ENCODE data around the gene TMEM235. TPM values are rescaled to one million over a fixed set of nuclear protein-coding genes. Genes with fewer than 3 reads are reported as not detected.

TMEM235 gene
- total and polyA plus RNA-seq, 9 of the 15 experiments (the other 6 are each of a cell fraction or from before 2014, with no cell fraction given), result not detected

- TF ChIP-seq PHB (CRISPR knock-in tag; IDR thresholded peaks at IDR 0.05) (peak; percentile 100), MAFK (IDR thresholded peaks at IDR 0.05; ENCODE audit: low read length) (no peak), ZNF696 (CRISPR knock-in tag; conservative IDR thresholded peaks at IDR 0.05) (peak; percentile 98), HDAC8 (tag; IDR thresholded peaks at IDR 0.05) (peak; percentile 100), LARP7 (IDR thresholded peaks at IDR 0.05) (no peak), ATF7 (IDR thresholded peaks at IDR 0.05) (peak; percentile 70), CXXC5 (CRISPR knock-in tag; IDR thresholded peaks at IDR 0.05) (peak; percentile 100), SAFB2 (IDR thresholded peaks at IDR 0.05; ENCODE audit: borderline replicate concordance, low read depth, low read length, severe bottlenecking) (no peak), ARHGAP35 (IDR thresholded peaks at IDR 0.05; ENCODE audit: partially characterized antibody) (no peak), GABPB1 (CRISPR knock-in tag; IDR thresholded peaks at IDR 0.05) (peak; percentile 42; the same call in 1 of the 2 replicates), PATZ1 (CRISPR knock-in tag; IDR thresholded peaks at IDR 0.05; ENCODE audit: borderline replicate concordance) (peak; percentile 99), SMARCB1 (IDR thresholded peaks at IDR 0.05; ENCODE audit: insufficient read length, low read depth) (peak; percentile 59), NR0B1 (IDR thresholded peaks at IDR 0.05; ENCODE audit: partially characterized antibody) (no peak), BRF2 (IDR thresholded peaks at IDR 0.05; ENCODE audit: borderline replicate concordance, insufficient read depth, insufficient read length) (no peak), TARDBP (IDR thresholded peaks at IDR 0.05) (peak; percentile 75; the same call in 1 of the 2 replicates), PBX2 (CRISPR knock-in tag; IDR thresholded peaks at IDR 0.05; ENCODE audit: low read depth) (no peak), PBX2 (tag; conservative IDR thresholded peaks at IDR 0.05; ENCODE audit: low read depth) (peak; percentile 81), MCM3 (IDR thresholded peaks at IDR 0.05) (no peak), ARNT (IDR thresholded peaks at IDR 0.05) (peak; percentile 54 to 75; a peak in 3 of 4 replicates), NONO (IDR thresholded peaks at IDR 0.05; ENCODE audit: low read depth in 2 of 2, low read length in 1 of 2) (peak in 1 of 2 experiments; percentile 35; a peak in 1 of 4 replicates), BACH1 (tag; IDR thresholded peaks at IDR 0.05) (peak; percentile 97), MIER1 (IDR thresholded peaks at IDR 0.05; ENCODE audit: low read depth) (no peak), BRD4 (IDR thresholded peaks at IDR 0.05) (no peak)
These were observed 40.9 kb downstream of the TMEM235 start (continued) for GRCh38 chr17:78272181-78272913.
